ENCODE data around the gene A1BG.

GRCh38 chr19:58394821-58395219 lies 41.5 kb upstream of the A1BG start:
- TF ChIP-seq JUND (IDR thresholded peaks at IDR 0.05; ENCODE audit: low read length) (no peak), EZH2 (IDR thresholded peaks at IDR 0.05; ENCODE audit: low read depth, low read length, severe bottlenecking) (no peak), RAD21 (IDR thresholded peaks at IDR 0.05 in 1 of 2, conservative IDR thresholded peaks at IDR 0.05 in 1 of 2; ENCODE audit: low read depth in 2 of 2, low read length in 2 of 2) (no peak), KDM5A (IDR thresholded peaks at IDR 0.05; ENCODE audit: low read length) (no peak), USF2 (IDR thresholded peaks at IDR 0.05; ENCODE audit: low read length) (no peak), EGR1 (IDR thresholded peaks at IDR 0.05; ENCODE audit: borderline replicate concordance, low read depth, low read length) (no peak), TEAD4 (IDR thresholded peaks at IDR 0.05; ENCODE audit: low read depth, low read length) (no peak), POLR2A (IDR thresholded peaks at IDR 0.05; ENCODE audit: control extremely low read depth in 1 of 2, low read depth in 2 of 2, low read length in 2 of 2) (no peak), EP300 (IDR thresholded peaks at IDR 0.05; ENCODE audit: borderline replicate concordance in 1 of 2, low read depth in 2 of 2, low read length in 2 of 2) (no peak), RBBP5 (IDR thresholded peaks at IDR 0.05; ENCODE audit: borderline replicate concordance, low read depth, low read length) (no peak), CHD2 (IDR thresholded peaks at IDR 0.05; ENCODE audit: low read length) (no peak), POLR2AphosphoS5 (IDR thresholded peaks at IDR 0.05; ENCODE audit: low read depth, low read length) (no peak), YY1 (IDR thresholded peaks at IDR 0.05; ENCODE audit: low read depth, low read length) (no peak)
- TF ChIP-seq, protein P1, sequence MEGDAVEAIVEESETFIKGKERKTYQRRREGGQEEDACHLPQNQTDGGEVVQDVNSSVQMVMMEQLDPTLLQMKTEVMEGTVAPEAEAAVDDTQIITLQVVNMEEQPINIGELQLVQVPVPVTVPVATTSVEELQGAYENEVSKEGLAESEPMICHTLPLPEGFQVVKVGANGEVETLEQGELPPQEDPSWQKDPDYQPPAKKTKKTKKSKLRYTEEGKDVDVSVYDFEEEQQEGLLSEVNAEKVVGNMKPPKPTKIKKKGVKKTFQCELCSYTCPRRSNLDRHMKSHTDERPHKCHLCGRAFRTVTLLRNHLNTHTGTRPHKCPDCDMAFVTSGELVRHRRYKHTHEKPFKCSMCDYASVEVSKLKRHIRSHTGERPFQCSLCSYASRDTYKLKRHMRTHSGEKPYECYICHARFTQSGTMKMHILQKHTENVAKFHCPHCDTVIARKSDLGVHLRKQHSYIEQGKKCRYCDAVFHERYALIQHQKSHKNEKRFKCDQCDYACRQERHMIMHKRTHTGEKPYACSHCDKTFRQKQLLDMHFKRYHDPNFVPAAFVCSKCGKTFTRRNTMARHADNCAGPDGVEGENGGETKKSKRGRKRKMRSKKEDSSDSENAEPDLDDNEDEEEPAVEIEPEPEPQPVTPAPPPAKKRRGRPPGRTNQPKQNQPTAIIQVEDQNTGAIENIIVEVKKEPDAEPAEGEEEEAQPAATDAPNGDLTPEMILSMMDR (IDR thresholded peaks at IDR 0.05; ENCODE audit: control extremely low read depth in 1 of 3, insufficient read depth in 1 of 3, low read depth in 1 of 3, low read length in 3 of 3), result no peak
